ENCODE data around the gene SSPN.

- TF ChIP-seq CTCF (conservative IDR thresholded peaks at IDR 0.05) = no peak; the same call in 1 of the 2 replicates
- TF ChIP-seq ZFX (IDR thresholded peaks at IDR 0.05) = no peak
Observed at GRCh38 chr12:26153421-26154154, 41.8 kb upstream of the SSPN start.
